Stimulated activated CD4-positive, alpha-beta T cell treated with anti-CD3 and anti-CD28 coated beads, Interleukin-12 subunit alpha, Interleukin-12 subunit beta, amount 100 ng/mL, for 24 hours (primary cell): ENCODE measurements around the gene ROBO3.

Experiments used
- DNase-seq, 2 experiments: peaks; one replicate each; pipeline ENCODE4 v3.0.0-alpha.2; 2020; ENCODE audit warnings: low read depth in 2 of 2

ROBO3 gene

DNA sequence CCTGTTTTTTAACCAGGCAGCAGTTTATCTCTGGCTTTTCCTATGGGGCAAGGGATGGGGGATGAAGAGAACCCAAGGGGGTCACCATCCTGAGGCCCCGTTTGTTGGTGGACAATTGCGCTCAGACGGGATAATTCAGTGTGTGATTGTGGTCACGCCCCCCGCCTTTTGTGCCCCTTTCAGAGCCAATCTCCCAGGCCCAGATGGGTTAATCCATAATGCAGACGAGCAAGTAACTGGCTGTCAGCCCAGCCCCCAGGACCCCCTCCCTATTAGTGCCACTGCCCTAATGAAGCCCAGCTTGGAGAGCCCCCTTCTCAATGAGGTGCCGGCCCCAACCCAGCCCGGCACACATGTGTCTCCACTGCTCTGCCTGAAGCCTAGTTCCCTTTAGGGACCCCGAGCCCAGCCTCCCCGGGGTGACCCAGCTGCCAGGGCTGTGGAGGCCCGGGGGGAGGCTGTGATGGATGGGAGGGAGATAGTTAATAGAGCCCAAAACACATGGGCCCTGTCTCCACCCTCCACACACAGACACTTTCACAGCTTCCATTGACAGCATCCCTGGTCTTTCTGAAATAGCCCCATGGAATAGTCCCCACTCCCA, 19.1 kb upstream of the ROBO3 start:
- DNase-seq = no peak

- no peak for DNase-seq
Measured at GRCh38 chr11:124859171-124859570, 6.1 kb upstream of the ROBO3 start.

DNA sequence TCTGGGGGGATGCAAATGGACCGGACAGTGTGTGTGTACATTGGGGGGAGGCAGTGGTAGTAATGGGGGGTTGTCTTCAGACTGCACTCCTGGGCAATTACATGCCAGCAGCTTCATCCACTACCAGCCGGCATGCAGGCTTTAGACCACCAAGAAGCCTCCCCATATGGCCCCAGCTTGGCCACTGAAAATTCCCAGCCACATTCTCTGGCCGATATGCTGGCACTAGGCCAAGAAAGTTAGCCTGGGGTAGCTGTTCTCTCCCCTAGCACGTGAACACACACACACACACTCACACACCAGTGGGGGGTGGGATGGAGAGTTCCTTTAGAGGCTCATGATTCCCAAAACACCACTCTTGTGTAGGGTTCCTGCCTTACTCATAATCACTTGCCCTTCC, 3.6 kb upstream of the ROBO3 start:
- no peak for DNase-seq

GRCh38 chr11:124863137-124863825, 2.0 kb upstream of the ROBO3 start:
- no peak for DNase-seq

- no peak for DNase-seq
Measured at GRCh38 chr11:124863826-124864165, 1.4 kb upstream of the ROBO3 start.

DNA sequence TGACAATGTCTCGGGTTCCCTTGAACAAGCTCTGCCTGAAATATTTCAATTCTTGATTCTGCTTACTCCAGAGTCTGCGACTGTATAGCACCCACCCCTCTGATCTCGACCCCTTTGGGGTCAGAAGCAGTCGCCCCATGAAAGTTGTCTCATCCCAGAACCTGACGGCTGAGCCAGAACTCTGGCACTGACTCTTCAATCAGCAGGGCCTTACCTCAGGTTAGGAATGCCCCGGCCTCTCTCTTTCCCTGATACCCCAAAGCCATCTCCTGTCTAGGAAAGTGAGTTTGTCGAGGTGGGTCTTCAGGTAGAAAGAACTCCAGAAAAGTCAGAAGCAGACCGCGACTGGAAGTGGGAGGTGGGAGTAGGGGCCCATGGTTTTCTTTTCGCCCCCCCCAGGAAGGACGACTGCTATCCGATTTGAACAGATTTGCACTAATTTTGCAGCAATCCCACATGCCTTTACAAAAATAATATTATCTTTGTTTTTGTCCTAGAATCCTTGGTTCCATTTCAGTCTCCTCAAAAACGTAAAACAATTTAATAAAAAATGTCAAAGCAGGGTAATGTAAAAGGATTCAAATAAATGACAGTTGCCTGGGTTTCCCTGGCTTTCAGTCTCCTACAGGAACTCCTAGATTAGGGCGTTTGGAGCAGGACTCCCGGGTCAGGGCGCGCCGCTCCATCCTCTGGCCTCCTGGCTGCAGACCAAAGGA, 898 bp upstream of the ROBO3 start:
- DNase-seq = no peak

GRCh38 chr11:124864892-124865180, 396 bp upstream of the ROBO3 start:
- DNase-seq = no peak

GRCh38 chr11:124865902-124866851, 945 bp downstream of the ROBO3 start:
- DNase-seq = peak; percentile 15 to 43

DNA sequence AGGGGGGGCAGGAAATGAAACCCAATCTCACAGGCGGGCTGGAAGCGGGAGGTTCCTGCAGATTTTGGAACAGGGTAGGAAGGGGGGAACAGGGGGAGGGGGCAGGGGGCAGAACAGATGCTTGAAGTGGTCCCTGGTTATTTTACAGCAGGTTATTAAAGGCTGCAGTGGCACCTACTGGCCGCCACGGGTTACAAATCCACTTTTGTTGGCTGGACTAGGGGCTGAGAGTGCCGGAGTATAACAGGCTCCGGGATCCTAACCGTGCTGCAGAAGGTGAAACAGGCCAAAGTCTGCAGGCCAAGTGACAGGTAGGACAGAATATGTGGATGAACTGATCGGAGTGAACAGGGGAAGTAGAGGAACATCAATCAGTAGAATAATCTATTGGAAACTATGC, 2.5 kb downstream of the ROBO3 start:
- DNase-seq = no peak

DNA sequence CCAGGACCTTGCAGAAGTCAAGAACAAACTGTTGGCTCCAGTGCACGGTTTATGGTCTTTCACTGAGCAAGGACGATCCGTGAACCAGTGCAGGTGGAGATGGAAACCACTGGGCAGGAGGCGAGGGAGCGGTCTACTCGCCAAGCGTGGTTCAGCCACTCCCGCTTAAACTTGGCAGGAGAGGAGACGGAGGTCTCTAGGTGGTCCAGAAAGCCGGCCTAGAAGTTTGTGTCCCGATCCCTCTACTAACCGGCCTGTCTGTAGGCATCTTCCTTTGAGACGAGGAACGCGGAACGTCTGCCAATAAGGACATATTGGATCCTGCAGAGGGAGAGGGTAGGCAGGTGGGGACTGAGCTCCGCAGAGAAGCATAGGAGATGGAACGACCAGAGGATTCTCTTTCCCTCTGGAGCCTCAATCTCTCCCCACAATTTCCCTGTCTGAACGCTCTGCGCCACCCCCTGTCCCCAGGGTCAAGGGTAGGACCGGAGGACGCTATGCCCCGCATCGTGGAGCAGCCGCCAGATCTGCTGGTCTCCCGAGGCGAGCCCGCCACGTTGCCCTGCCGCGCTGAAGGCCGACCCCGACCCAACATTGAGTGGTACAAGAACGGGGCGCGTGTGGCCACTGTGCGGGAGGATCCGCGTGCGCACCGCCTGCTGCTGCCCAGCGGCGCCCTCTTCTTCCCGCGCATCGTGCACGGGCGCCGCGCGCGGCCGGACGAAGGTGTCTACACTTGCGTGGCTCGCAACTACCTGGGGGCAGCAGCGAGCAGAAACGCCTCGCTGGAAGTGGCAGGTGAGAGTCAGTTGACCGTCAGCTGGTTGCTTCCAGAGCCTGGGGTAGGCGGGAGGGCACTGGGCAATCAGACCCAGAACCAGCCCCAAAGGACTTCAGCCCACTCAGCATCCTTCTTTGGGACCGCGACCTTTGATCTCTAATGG, 3.4 kb downstream of the ROBO3 start:
- no peak for DNase-seq

DNA sequence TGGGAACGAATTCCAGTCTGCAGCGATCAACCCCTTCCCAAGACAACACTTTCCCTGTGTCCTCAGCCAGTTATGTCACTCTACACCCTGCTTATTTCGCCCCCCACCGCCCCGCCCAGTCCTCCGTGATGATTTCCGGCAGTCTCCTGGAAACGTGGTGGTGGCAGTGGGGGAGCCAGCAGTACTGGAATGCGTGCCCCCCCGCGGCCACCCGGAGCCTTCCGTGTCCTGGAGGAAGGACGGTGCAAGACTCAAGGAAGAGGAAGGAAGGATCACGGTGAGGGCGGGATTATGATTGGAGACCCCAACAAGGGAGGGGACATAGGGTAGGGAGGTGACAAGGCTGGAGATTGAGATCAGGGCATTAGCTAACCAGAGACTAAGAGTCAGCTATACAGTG, 4.1 kb downstream of the ROBO3 start:
- DNase-seq = no peak

DNA sequence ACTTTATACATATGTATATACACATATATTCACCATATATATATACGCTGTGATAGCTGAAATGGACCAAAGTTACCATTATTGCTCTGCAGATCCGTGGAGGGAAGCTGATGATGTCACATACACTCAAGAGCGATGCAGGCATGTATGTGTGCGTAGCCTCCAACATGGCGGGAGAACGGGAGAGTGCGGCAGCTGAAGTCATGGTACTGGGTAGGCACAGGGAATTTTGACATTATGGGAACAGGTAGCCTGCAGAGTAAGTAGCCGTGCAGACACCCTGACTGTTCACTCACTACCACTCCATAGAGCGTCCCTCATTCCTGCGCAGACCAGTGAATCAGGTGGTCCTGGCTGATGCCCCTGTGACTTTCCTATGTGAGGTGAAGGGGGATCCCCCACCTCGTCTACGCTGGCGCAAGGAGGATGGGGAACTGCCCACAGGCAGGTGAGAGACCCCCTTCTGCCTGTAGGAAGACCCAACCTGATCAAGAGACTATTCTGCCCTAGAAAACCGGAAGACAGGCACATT, 4.7 kb downstream of the ROBO3 start:
- DNase-seq = no peak

- no peak for DNase-seq
Measured at GRCh38 chr11:124870430-124870829, 5.2 kb downstream of the ROBO3 start.

DNA sequence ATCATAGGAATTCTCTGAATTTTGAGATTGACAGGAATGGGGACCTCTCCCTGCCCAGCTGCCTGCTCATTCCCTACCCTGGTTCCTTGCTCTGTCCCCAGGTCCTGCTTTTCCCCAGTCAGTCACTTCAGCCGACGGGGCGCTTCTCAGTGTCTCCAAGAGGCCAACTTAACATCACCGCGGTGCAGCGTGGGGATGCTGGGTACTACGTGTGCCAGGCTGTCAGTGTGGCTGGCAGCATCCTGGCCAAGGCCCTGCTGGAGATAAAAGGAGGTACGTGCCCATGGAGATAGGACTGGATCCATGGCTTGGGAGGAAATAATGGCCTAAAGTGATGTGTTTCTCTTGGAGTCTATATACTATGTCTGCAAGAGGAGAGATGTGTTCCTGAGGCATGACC, 7.0 kb downstream of the ROBO3 start:
- no peak for DNase-seq

DNA sequence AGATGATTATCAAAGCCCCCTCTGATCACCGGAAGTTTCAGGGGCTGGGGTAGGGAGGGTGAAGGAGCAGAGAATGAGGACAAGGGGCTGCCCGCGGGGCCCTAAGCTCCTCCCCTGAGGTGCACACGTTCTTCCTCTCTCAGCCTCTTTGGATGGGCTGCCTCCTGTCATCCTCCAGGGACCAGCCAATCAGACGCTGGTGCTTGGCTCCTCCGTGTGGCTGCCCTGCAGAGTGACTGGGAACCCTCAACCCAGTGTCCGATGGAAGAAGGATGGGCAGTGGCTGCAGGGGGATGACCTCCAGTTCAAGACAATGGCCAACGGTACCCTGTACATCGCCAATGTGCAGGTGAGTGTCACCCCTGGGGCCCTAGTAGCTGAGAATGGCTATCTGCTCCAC, 7.5 kb downstream of the ROBO3 start:
- no peak for DNase-seq

DNA sequence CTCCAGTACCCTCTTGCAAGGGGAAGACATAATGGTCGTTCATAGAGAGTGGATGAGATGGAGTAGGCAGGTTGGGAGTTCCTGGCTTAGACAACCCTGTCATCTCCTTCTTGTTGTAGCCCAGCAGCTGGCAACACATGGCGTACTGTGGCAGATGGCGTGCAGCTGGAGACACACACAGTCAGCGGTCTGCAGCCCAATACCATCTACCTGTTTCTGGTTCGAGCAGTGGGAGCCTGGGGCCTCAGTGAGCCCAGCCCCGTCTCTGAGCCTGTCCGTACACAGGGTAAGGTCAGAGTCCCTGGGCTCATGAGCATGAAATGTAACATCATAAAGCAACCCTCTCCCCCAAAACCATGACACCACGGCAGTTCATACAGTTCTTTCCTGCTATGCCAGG, 8.7 kb downstream of the ROBO3 start:
- no peak for DNase-seq

GRCh38 chr11:124874571-124875255, 9.5 kb downstream of the ROBO3 start:
- no peak for DNase-seq

DNA sequence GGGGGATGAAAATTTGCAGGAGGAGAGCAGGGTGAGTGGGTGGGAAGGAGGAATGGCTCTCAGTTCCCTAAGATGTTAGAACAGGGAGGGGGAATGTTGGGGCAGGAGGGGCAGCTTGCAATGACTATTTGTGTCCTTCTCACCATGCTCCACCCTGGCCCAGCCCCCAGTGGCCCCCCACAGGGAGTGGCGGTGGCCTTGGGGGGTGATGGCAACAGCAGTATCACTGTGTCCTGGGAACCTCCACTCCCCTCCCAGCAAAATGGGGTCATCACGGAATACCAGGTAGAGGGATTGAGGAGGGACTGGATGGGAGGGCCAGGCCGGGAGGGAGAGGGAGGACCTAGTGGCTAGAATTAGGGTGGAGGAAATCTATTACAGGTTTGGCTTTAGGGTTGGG, 10.2 kb downstream of the ROBO3 start:
- no peak for DNase-seq

- DNase-seq = peak; percentile 60 to 73
Measured at GRCh38 chr11:124875943-124876817, 10.9 kb downstream of the ROBO3 start.
